AG10803 (cell line): ENCODE data around the gene SORCS3.

Experiments
- DNase-seq: peaks from one replicate; pipeline ENCODE4 v3.0.0; 2010; ENCODE audit warnings: low read depth
- H3K4me3 ChIP-seq: 2 replicates; pipeline ENCODE4 v1.5.1; 2011; ENCODE audit warnings: mild to moderate bottlenecking, low read length, control low read depth
- CTCF ChIP-seq: conservative IDR thresholded peaks from 2 replicates; pipeline ENCODE4 v1.5.1; 2011; ENCODE audit warnings: mild to moderate bottlenecking, low read length, control low read depth, inconsistent platforms

Gene SORCS3

DNA sequence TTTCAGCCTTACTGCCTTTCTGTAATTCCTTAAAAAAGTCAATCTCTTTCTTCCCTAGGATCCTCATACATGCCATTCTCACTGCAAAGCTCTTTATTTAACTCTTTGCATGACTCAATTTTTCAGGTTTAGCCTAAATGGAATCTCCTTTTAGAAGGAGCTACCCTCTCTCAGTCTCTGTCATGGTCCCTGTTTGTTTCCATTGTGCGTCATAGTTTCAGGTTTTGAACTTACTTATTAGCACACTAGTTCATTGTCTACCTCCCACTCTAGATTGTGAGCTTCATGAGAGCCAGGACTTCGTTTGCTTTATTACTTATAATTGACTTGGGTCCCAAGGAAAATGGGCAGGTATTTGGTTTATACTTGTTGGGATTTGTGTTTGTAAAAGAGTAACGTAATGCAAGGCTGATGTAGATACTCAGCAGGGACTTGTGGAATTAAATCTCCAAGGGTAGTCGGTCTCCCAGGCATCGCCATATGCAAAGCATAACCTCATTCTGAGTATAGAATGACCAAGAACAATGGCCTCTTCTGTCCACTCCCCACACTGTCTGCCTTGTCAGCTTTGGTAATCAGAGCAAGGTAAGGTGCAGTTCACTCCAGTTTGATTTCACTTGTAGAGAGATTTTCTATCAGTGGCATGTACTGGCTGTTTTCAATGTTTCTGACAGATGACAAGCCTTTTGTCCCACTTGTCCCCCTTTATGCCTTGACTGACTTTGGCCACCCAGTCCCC lies 252.0 kb downstream of the SORCS3 start:
- no peak for DNase-seq
- no peak overlapping the region for H3K4me3 ChIP-seq
- no peak for TF ChIP-seq CTCF

- no peak for TF ChIP-seq CTCF
- no peak for DNase-seq
- no peak overlapping the region for H3K4me3 ChIP-seq
Observed at GRCh38 chr10:104893701-104894100, 252.6 kb downstream of the SORCS3 start.

DNA sequence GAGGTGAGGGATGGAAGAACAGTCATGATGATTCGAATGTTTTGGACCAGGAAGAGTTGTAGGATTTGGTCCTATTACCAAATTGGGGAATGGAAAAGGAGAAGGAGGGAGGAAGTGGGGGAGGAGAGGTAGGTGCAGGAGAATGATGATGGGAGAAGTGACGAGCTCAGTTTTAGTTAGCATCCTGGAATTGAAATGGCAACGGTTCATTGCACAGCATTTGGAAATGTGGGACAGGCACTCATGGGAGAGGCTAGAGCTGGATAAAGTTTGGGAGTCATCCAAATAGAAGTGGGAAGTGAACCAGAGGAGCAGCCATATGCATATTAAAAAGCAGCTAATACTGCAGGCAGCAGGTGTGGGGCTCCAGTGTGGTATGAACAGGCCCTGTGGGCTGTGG lies 253.6 kb downstream of the SORCS3 start:
- no peak for DNase-seq
- no peak overlapping the region for H3K4me3 ChIP-seq
- TF ChIP-seq CTCF = no peak

DNA sequence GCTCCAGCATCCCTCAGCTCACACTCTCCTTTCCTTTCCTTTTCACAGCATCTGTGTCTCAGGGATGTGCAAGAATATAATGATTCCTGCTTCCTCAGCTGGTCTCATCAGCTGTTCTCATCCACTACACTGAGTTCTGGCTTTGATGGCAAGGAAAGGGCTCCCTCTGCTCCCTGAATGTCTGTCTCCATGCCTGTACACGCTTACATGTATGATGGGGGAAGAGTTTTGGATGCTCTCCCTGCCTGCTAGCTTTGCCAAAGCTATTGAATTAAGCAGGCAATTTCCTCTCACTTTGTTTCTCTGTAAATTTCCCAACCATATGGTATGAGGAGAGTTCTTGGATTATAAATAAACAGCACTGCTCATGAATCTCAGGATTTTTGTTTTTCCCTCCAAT lies 254.5 kb downstream of the SORCS3 start:
- H3K4me3 ChIP-seq = no peak overlapping the region
- no peak for TF ChIP-seq CTCF
- DNase-seq = no peak

DNA sequence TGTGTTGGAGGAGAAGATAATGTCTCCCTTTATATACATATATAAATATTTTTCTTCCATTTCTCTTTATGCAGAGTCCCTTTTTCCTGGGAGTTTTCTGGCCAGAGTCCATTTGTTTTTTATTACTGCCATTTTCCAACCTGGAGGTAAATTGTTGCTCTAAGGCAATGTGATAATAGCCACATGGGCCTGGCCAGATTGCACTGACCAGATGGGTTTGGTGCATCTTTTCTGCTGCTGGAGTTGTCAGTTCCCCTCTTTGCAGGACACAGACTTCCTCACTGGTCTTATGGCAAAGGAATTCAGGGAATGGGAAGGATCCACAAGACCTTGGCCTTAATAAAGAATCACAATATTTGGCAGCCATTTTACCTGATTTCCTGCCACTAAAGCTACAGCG lies 254.9 kb downstream of the SORCS3 start:
- no peak for TF ChIP-seq CTCF
- DNase-seq = no peak
- H3K4me3 ChIP-seq = no peak overlapping the region

- no peak overlapping the region for H3K4me3 ChIP-seq
- DNase-seq = no peak
- no peak for TF ChIP-seq CTCF
Observed at GRCh38 chr10:104897696-104898095, 256.6 kb downstream of the SORCS3 start.

DNA sequence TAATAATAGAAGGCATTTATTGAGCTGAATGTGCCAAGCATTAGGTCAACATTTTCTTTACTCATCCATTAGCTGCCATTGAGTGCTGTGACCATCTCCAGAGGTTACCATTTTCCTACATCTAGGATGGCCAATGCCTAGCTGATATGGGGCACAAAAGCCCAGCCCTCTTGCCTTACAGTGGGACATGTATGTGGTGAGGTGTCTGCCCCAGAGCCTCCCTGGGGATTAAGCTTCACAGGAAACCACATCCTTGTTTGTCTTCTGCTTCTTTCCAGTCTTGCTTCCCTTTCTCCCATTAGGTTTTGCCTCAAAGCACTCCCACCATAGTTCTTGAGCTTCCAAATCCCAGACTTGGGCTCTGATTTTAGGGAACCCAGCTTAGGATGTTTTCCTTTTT lies 258.7 kb downstream of the SORCS3 start:
- TF ChIP-seq CTCF = no peak
- no peak for DNase-seq
- H3K4me3 ChIP-seq = no peak overlapping the region
